Measurements from ENCODE around the gene TTC33. TPM values are rescaled to one million over a fixed set of nuclear protein-coding genes. Genes with fewer than 3 reads are reported as not detected.

Gene TTC33
- total RNA-seq, 4 donors from 2014 or later, result 8.5 to 11.8 (median 9.6) TPM

DNA sequence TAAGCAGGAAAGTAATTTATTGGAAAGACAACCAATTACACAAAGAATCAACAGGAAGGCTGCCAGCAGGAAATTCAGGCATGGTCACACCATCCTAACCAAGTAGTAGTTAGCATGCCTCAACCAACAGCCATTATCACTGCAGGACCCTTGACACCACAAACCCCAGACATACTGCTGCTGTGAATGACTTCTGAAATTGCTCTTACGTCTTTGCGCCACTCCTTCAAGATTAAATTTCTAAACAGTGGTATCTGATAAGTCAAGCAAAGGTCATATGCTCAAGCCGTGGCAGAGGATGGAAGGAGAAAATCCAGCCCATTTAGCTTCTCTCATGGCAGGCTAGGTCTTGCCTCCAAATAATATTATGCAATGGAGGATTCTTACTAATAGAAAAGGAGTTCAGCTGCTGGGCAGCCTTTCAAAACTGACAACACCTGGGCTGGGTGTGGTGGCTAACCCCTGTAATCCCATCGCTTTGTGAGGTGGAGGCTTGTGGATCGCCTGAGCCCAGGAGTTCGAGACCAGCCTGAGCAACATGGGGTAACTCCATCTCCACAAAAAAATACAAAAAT, 81.0 kb downstream of the TTC33 start:
- Histone ChIP-seq H3K27ac (no peak overlapping the region), H3K27me3 (no peaks in the 10 kb centered on the region), H3K4me3 (no peak overlapping the region), H3K9me3 (no peaks in the 10 kb centered on the region), H3K4me1 (peaks cover 26% of the 10 kb centered on the region), H3K36me3 (no peaks in the 10 kb centered on the region)
- WGBS, result 63% methylated on average over 6 of the region's 6 CpGs
- no peak for DNase-seq (ENCODE audit: low spot score in 2 of 2)
- TF ChIP-seq, protein P1, sequence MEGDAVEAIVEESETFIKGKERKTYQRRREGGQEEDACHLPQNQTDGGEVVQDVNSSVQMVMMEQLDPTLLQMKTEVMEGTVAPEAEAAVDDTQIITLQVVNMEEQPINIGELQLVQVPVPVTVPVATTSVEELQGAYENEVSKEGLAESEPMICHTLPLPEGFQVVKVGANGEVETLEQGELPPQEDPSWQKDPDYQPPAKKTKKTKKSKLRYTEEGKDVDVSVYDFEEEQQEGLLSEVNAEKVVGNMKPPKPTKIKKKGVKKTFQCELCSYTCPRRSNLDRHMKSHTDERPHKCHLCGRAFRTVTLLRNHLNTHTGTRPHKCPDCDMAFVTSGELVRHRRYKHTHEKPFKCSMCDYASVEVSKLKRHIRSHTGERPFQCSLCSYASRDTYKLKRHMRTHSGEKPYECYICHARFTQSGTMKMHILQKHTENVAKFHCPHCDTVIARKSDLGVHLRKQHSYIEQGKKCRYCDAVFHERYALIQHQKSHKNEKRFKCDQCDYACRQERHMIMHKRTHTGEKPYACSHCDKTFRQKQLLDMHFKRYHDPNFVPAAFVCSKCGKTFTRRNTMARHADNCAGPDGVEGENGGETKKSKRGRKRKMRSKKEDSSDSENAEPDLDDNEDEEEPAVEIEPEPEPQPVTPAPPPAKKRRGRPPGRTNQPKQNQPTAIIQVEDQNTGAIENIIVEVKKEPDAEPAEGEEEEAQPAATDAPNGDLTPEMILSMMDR (IDR thresholded peaks at IDR 0.05), result no peak
- no peak for TF ChIP-seq EP300 (IDR thresholded peaks at IDR 0.05)
- TF ChIP-seq POLR2AphosphoS5 (IDR thresholded peaks at IDR 0.05), result no peak
- TF ChIP-seq POLR2A (IDR thresholded peaks at IDR 0.05), result no peak

- peaks cover 15% of the 10 kb centered on the region for H3K4me1 ChIP-seq
- no peak overlapping the region for H3K27ac ChIP-seq
- 73% methylated on average over 4 of the region's 4 CpGs for WGBS
- H3K9me3 ChIP-seq, result no peaks in the 10 kb centered on the region
- H3K4me3 ChIP-seq, result no peak overlapping the region
- no peaks in the 10 kb centered on the region for H3K36me3 ChIP-seq
- H3K27me3 ChIP-seq, result no peaks in the 10 kb centered on the region
- no peak for DNase-seq (ENCODE audit: low spot score in 2 of 2)
- TF ChIP-seq POLR2A (IDR thresholded peaks at IDR 0.05) (no peak), EP300 (IDR thresholded peaks at IDR 0.05) (no peak), POLR2AphosphoS5 (IDR thresholded peaks at IDR 0.05) (no peak)
- TF ChIP-seq, protein P1 (IDR thresholded peaks at IDR 0.05), result no peak
These were observed 83.3 kb downstream of the TTC33 start for GRCh38 chr5:40672425-40672824.

DNA sequence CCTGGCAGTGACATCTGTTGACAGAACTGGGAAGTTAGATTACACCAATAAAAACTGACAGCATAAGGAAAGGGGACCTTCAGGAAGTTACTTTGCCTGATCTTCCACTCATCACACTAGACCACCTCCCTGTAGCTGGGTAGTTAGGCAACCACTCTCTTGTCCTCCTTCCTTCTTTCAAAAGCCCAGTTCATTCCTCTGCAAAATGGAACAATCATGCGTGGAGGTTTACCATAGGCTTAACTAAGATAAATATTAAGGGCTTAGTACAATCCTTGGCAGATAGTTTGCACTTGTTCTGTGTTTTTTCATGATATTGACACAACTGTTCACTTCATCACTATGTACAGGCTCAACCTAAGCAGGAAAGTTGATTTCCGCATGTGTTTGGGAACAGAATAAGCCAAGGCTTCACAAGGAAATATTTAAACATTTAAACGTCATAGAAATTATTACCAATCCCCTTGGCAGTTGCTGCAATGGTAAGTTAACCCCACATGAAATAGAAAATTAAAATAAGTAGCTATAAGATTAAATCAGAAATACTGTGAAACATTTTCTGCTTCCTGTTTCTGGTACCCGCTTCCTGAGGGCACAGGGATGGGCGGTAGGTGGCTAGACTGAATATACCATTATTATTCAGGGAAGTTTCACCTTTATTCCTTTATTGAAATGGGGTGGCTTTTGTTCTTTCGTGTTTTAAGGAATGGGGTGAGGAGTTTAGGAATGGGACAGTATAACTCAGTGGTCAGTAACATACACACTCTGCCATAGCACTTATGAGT, 86.0 kb downstream of the TTC33 start:
- no peak for DNase-seq (ENCODE audit: low spot score in 2 of 2)
- H3K27ac ChIP-seq, result no peak overlapping the region
- peaks cover 2% of the 10 kb centered on the region for H3K4me1 ChIP-seq
- H3K9me3 ChIP-seq, result no peaks in the 10 kb centered on the region
- H3K36me3 ChIP-seq, result no peaks in the 10 kb centered on the region
- 76% methylated on average over 6 of the region's 6 CpGs for WGBS
- no peak overlapping the region for H3K4me3 ChIP-seq
- TF ChIP-seq POLR2A (IDR thresholded peaks at IDR 0.05) (no peak), EP300 (IDR thresholded peaks at IDR 0.05) (no peak), POLR2AphosphoS5 (IDR thresholded peaks at IDR 0.05) (no peak)
- TF ChIP-seq, protein P1 (IDR thresholded peaks at IDR 0.05), result no peak
- H3K27me3 ChIP-seq, result no peaks in the 10 kb centered on the region

DNA sequence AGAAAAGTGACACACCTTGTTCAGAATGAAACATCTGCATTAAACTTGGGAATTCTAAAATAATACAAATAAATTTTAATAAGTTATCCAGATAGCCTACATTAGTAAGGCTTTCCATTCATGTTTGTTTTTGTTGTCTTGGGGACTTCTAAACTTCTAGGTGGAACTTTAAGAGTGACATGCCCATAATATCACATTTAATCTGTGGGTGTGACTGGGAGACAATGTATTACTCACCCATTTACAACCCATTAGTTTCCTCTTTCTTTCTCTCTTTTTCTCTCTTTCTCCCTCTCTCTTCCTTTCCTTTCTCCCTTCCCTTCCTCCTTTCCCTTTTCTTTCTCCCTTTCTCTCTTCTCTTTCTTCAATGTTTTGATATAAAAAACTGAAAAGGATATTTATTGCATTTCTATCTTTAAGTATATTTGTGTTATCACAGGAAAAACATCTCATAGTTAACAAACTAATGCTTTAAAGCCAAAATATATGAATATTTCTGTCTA, 88.5 kb downstream of the TTC33 start:
- Histone ChIP-seq H3K4me1 (no peaks in the 10 kb centered on the region), H3K9me3 (no peaks in the 10 kb centered on the region), H3K4me3 (no peak overlapping the region), H3K36me3 (no peaks in the 10 kb centered on the region), H3K27ac (no peak overlapping the region), H3K27me3 (no peaks in the 10 kb centered on the region)
- DNase-seq (ENCODE audit: low spot score in 2 of 2), result no peak
- TF ChIP-seq, protein P1 (IDR thresholded peaks at IDR 0.05), result no peak
- no peak for TF ChIP-seq POLR2AphosphoS5 (IDR thresholded peaks at IDR 0.05)
- no peak for TF ChIP-seq EP300 (IDR thresholded peaks at IDR 0.05)
- no peak for TF ChIP-seq POLR2A (IDR thresholded peaks at IDR 0.05)

DNA sequence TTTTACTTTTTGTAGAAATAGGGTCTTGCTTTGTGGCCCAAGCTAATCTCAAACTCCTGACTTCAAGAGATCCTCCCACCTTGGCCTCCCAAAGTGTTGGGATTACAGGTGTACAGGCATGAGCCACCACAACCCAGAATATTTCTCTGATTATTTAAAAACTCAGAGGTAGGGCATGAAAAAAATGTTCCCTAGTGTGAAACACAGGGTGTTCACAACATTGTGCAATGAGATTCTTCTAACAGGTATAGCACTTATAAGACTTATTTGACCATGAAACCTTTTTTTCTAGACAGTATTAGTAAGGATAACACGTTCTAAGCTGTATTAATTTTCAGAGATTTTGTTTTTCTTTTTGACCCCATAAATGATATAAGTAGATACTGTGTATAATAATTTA, 89.1 kb downstream of the TTC33 start:
- Histone ChIP-seq H3K27me3 (no peaks in the 10 kb centered on the region), H3K36me3 (no peaks in the 10 kb centered on the region), H3K4me1 (no peaks in the 10 kb centered on the region), H3K4me3 (no peak overlapping the region), H3K9me3 (no peaks in the 10 kb centered on the region), H3K27ac (no peak overlapping the region)
- 84% methylated on average over 1 of the region's 1 CpG for WGBS
- DNase-seq (ENCODE audit: low spot score in 2 of 2), result no peak
- no peak for TF ChIP-seq POLR2AphosphoS5 (IDR thresholded peaks at IDR 0.05)
- no peak for TF ChIP-seq POLR2A (IDR thresholded peaks at IDR 0.05)

Measured in suprapubic skin (tissue), 4 donors.